ENCODE measurements around the gene PTPRK. TPM values are rescaled to one million over a fixed set of nuclear protein-coding genes. Genes with fewer than 3 reads are reported as not detected.

PTPRK gene
- 10 to 100 TPM; 48.8 to 61.8 (median 57.9) TPM for polyA plus RNA-seq (ENCODE audit: insufficient read length in 4 of 4)

DNA sequence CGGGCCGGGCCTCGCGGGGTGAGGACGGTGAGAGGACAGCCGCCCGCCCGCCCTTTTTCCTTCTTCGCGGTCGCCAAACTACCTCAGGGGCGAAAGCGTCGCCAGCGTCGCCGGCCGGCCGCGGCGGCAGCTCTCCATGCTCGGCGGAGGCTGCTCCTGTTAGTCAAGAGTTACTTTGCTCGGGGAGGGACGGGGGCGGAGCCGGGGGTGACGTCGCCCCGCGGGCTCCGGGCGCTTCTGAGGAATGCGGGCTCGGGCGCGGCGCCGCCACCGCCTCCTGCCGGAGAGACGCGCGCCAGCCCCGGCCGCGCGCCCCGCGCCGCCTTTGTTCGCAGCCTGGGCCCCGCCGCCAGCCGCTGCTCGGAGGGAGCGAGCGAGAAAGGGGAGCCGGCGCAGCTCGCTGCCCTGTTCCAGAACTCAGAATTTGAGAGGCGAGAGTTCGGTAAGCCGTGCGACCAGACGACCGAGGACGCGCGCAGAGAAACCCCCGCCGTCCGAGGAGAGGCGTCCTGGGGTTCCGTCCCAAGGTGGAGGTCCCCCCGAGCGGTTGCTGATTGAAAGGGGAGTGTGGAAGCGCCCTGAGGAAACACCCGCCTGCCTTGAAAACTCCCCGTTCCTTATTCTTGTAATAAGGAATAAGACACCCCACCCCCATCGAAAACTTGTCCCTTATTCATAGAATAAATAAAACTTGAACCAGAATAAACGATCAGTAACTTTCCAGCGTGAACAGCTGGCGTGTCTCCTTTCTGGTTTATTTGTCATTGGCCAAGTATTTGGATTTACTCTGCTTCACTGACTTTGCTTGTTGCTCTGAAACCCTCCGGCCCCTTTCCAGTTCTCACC, at the start of gene PTPRK:
PTPRK (minus strand) TSS at position 164 of the 846 bp plus-strand sequence. CDS start 241 bp downstream, outside the sequence.
- peak; percentile 88 to 91 (median 88) for DNase-seq (ENCODE audit: low read depth in 4 of 4, low spot score in 3 of 4)

DNA sequence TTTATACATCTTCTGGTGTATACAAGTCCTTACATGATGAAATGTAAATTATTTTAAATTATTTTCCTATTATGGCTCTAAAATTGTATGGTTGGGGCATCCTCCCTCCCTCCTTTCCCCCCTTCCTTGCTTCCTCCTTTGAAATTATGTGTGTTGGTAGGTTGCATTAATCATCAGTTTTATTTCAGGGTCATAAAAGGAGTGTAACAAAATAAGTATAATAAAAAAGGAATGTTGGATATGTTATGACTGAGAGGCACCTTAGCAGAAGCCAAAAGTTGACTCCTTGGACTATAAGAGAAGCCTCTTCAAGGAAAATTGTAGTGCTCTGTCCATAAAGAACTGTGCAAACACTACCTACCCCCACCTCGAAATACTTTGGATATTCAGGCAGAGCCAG, 46.6 kb upstream of the PTPRK start:
- DNase-seq (ENCODE audit: low read depth in 4 of 4, low spot score in 3 of 4): no peak

DNA sequence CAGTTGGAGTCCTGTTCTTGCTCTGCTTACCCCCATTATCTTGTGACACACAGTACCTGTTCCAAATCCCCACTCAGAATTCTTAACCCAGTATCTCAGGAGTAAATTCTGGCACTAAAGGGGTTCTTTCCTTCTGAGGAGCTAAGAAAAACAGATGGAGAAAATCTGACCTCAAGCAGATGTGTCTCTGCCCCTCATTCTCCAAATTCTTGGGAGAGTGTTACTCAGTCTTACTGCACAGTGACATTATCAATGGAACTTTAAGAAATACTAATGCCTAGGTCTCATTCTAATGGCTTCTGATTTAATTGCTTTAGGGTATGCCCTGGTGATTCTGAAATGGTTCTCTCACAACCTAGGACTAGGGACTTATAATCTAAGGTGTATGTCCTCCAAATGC, 40.6 kb upstream of the PTPRK start:
- no peak for DNase-seq (ENCODE audit: low read depth in 4 of 4, low spot score in 3 of 4)

DNA sequence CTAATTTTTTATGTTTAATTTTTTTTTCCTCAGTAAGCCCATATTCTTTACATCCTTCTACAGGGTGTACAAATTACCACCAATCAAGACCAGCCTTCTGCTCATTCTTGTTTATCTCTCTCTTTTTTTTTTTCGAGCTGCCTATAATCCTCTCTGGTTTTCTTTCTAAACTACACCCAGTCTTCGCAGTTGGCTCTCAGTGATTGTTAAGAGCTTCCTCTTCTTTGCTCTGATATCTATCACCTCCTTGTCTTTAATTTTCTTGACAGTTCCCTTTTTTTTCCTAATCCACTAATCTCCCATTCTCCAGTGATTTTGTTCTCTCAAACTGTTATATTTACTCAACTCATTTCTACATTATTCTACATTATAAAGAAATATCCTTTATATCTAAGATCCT, 38.5 kb upstream of the PTPRK start:
- DNase-seq (ENCODE audit: low read depth in 4 of 4, low spot score in 3 of 4): no peak

DNA sequence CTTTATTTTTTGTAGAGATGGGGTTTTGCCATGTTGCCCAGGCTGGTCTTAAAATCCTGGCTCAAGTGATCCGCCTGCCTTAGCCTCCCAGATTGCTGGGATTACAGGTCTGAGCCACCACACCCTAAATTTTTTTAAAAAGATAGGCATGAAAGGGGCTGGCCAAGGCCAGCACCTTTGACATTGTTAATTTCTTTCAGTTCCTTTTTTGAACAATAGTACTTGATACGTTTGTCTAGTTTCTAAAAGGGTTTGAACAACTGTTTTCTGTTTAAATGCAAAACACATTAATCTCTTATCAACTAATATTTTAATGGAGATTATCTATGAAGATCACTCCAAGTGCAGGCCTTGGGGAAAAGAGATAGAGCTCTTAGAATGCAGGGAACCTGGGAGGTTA, 37.6 kb upstream of the PTPRK start:
- DNase-seq (ENCODE audit: low read depth in 4 of 4, low spot score in 3 of 4): no peak

DNA sequence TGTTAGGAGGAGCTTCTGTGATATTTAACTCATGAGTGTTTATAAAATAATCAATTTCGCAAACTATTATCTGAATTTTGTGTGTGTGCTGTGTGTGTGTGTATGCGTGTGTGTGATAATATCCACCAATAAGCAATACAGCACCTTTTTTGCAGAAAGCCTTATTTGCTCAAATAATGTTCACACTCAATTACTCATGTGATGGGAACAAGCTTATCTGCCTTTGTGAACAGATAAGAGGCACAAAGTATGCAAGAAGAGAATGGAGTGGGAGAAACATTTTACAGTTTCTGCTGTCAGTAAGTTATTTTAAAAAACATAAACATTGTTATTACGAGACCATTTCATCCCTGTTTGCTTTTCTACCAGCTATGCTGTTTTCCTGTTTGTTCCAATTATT, 36.7 kb upstream of the PTPRK start:
- no peak for DNase-seq (ENCODE audit: low read depth in 4 of 4, low spot score in 3 of 4)

DNA sequence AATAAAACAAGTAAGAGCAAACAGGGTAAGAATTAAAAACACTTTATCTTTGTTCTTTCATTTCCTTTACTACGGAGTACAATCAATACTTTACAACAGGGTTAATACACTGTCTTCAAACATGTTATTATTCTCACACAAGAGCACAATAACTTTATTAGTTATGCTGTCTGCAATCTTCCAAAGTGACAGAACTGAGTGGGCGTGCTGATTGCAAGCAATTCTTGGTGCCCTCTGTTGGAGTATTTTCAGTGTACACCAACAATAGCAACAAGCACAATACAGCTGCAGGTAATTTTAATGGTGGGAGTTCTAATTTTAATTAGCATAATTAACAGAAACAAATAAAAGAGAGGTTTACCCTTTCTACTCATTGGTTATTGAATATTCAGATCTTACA, 33.9 kb upstream of the PTPRK start:
- no peak for DNase-seq (ENCODE audit: low read depth in 4 of 4, low spot score in 3 of 4)

DNA sequence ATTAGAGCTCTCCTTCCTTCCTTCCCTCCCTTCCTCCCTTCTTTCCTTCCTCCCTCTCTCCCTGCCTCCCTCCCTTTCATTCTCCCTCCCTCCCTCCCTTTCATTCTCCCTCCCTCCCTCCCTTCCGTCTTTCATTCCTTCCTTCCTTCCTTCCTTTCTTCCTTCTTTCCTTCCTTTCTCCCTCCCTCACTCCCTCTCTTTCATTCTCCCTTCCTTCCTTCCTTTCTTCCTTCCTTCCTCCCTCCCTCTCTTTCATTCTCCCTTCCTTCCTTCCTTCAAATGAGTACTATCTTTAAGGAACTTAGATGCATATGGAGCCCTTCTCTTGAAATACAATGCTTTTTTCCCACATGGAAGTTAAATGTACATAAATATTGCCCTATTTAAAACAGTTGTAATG, 20.9 kb upstream of the PTPRK start:
- DNase-seq (ENCODE audit: low read depth in 4 of 4, low spot score in 3 of 4): no peak

DNA sequence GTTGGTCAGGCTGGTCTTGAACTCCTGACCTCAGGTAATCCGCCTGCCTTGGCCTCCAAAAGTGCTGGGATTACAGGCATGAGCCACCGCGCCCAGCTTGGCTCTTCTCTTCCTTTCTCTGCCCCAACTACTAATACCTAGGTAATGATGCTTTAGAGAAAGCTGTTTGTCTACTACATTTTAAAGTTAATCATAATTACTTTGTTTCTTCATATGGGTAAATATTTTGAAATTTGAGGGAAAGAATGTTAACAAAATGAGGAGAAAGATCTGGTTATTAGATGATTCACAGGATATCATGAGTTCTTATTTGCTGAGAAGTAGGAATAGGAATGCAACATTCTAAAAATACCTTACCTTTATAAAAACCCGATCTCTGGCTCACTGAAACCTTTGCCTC, 18.4 kb upstream of the PTPRK start:
- no peak for DNase-seq (ENCODE audit: low read depth in 4 of 4, low spot score in 3 of 4)

DNA sequence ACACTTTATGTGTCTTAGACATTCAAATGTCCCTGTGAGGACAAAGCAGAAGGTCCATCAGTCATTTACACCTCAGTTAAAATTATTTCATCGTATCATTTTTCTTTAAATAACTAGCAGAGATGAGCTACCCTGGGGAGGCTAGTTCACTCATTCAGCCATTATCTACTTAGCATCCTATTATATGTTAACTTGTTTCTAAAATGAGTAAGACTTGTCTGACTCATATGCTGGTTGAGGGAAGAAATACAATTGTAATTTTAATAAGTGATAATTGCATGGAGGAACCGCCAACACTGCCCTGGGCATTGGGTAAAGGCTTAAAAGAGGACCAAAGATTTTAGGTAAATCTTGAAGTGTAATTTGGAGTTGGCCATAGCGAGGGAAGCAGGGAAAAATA, 12.4 kb upstream of the PTPRK start:
- DNase-seq (ENCODE audit: low read depth in 4 of 4, low spot score in 3 of 4): no peak

DNA sequence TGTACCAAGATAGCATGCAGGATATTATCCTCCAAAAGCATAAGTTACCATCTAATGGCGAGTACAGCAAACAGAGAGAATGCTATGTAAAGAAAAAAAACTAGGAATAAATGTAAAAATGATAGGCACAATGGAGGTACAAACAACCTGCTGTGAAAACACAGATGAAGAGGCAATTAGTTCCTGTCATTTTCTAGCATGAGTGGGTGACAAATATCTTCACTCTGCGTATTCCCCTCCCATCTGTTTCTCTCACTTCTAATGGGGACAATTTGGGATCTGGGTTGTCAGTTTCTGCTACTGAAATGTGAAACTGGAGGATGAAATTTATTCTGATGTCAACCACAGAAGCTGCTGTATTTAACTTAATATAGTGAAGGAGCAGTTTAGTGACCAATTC, 11.7 kb upstream of the PTPRK start:
- DNase-seq (ENCODE audit: low read depth in 4 of 4, low spot score in 3 of 4): no peak

DNA sequence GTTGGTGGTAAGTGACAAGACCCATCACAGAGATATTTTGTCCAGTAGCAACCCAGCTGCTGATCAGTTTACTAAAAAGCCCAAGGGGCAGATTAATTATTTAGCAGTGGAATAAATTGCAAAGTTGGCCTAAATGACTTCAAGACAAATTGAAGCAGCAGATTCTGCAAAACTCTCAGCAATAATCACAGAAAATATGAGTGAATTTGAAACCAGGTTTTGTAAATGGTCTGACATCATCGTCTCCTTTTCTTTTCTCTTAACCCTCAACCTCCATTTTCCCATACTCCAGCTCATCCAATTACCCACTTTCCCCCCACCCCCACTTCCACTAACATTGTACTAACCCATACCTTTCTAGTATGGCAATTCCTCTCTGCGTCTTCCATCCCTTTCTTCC, 11.3 kb upstream of the PTPRK start:
- DNase-seq (ENCODE audit: low read depth in 4 of 4, low spot score in 3 of 4): no peak

DNA sequence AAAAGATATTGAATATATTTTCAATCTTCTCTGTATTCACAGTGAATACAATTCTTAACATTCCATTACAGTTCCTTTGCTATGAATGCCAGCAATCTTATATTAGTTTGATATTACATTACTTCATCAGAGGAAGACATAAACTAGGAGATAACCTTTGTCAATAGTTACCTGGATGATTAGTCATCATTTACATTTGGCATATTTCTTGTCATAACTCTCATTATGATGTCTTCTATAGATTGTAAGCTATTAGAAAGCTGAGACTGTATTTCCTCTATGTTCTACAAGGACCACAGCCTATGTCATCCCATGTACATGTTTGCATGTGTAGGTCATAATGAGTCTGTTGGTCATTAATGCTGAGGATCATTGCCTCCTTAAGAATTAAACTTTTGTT, 7.8 kb upstream of the PTPRK start:
- DNase-seq (ENCODE audit: low read depth in 4 of 4, low spot score in 3 of 4): no peak

DNA sequence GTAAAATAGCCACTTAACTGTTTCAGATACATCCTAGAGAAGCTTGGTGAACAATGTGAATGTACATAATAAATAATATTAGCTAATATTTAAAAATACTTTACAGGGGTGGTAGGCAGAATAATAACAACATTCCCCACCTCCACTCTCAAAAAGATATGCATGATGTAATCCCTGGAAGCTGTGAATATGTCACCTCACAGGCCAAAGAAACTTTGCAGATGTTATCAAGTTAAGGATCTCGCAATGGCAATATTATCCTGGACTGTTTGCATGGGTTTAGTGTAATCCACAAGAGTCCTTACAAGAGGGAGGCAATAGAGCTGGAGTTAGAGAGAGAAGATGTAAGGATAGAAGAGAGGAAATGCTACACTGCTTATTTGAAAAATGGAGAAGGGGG, 7.0 kb upstream of the PTPRK start:
- no peak for DNase-seq (ENCODE audit: low read depth in 4 of 4, low spot score in 3 of 4)

DNA sequence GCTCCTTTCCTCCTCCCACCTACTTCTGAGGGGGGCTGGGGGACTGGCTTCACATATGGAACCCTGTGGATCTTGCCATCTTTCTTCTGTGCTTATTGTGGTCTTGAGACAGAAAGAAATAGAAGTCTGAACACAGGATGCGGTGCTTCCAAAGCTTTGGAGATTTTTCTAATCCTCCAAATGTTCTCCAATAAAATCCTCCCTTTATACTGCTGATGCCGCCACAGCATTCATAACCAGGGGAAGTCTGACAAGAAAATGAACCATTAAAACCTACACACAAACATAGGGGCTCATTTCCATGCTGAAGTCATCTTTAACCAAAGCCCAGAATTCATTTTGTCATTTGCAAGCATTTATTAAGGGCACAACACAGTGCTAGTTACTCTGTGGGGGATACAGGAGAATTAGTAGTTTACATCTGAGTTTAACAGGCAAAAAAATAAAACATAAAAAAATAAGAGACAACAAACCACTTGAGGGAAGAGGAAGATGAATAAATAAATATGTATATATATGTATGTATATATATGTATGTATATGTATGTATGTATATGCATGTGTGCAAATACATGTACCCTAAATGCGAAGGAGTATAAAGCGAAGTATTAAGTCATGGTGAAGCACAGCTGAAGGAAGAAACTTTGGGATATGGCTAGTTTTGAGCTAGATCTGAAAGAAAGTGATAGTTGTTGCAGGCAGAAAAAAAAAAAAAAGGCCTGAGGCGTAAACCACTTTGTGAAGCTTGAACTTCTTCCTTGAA, 5.9 kb upstream of the PTPRK start:
- no peak for DNase-seq (ENCODE audit: low read depth in 4 of 4, low spot score in 3 of 4)

DNA sequence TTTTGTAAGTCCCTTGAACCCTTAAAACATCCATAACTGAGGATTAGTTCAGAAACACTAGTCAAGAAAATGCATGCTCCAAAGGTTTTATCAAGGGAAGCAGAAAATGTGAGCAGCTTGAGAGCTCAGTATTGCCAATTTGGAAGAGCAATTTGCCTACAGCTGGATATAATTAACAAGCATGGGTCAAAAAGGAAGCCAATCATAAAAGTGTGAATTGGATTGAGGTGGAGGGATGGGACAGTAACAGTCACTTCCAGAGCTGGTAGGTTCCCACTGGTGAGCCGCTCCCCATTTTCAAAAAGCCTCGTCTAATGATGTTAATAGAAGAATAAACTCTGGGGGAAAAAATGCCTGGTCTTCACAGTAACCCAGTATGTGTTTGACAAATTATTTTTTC, 5.0 kb upstream of the PTPRK start:
- no peak for DNase-seq (ENCODE audit: low read depth in 4 of 4, low spot score in 3 of 4)

DNA sequence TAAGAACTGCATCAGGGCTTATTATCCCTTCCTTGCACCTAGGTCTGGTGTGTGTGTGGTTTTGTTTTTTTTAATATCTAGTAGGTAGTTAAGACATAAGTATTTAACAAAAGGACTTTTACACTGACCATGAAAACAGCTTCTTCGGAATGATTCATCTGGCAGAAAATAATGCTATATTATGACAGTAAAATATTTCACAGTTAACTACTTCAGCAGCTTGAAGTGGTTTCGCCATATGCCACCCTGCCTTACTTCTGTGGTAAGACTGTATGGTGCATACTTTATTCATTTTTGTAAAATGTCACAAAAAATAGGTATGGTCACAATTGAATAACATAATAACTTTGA, 858 bp upstream of the PTPRK start:
- DNase-seq (ENCODE audit: low read depth in 4 of 4, low spot score in 3 of 4): no peak

DNA sequence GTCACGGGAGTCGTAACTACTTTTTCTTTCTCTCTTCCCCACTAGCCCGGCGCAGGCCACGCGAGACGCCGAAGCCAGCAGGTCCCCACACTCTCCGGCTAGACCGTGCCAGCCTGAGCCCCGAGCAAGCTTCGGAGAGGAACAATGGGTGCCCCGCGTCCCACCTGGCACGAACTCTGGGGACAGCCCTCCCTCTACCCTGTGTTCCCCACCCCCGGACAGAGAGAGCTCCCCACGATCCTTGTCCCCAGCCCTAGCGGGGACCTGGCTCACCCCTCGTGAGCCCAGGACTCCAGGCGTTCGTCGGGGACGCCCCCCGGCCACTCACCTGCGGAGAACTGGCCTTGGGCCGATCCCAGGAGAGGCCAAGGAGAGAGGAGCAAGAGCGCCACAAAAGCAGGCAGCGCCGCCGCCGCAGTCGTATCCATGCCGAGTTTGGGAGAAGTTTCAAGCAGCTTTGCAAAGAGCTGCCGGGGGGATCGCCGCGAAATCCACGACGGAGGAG, 416 bp downstream of the PTPRK start:
- DNase-seq (ENCODE audit: low read depth in 4 of 4, low spot score in 3 of 4): peak; percentile 40 to 82 (median 49)

DNA sequence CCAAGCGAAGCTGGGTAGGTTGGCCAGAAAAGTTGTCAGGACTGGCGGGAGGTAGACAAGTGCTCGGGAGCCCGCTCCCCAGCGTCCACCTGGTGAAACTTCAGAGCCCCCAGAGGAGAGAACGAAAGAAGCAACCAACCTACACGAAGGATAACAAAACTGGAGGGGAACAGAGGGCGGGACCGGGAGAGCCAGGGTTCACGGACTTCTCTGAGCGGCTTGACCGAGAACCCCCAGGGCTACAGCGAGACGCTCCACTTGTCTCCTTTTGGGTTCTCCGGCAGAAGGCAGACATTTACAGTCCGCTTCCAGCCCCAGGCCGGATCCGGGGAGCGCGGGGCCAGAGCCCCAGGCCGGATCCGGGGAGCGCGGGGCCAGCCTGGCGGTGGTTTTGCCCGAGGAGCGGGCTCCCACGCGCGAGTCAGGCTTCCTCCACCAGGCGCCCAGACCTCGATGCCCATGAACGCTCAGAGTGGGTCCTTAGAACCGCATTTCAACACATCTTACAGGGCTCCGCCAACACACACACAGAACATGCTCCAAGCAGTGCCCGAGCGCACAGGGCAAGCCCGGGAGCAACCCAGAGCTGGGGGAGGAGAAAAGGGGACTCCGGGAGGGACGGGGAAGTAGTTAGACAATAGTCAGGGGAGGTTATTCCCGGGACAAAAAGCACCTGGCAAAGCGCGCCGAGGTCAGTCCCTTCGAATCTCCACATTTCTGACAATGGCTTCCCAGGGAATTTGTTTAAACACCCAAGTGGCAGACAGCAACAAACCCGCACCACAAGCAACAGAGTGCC, 1.1 kb downstream of the PTPRK start:
- DNase-seq (ENCODE audit: low read depth in 4 of 4, low spot score in 3 of 4): peak; percentile 50 to 69 (median 59)

DNA sequence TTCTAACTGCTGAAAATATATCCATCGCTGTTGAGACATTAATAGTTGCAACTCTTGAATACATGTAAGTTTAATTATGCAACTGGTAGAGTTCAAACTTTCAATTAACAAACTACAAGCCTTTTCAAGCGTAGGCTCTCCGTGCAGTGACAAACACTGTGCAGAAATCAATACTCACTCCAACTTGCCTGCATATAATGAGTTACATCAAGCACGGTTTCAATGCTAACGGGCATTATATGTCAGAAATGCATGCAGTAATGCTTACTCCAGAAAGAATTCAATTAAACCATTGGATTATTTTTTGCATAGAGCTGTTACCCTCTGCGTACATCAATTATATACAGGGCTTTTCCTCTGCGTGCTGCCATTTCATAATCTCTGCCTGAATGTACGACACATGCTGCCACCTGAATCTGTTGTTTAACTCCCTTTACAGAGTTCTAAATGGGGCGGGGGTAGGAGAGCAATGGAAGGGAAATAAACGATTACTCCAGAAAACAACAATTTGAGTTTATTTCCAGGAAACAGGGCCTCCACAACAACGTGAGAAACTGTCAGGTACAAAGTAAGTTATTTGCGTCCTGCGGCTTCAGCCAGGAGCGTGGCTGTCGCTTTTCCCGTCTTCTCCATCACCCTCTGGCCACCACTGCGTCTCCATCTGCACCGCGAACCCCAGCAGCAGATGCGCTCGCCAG, 1.8 kb downstream of the PTPRK start:
- no peak for DNase-seq (ENCODE audit: low read depth in 4 of 4, low spot score in 3 of 4)
